Caco-2 (cell line): ENCODE measurements around the gene MMEL1. TPM values are rescaled to one million over a fixed set of nuclear protein-coding genes. Genes with fewer than 3 reads are reported as not detected.

ENCODE experiments used
- BruUV-seq: library from RNA; stranded (reverse); fragments of 400-500 nt; replicated peaks from 2 replicates; lab custom pipeline; 2021; lab: Mats Ljungman, UMichigan
- CTCF ChIA-PET: fragments of 300-600 bp; sonication (Branson Sonifier 250); formaldehyde crosslinking; loops from one replicate; lab custom pipeline; 2022; ENCODE audit warnings: antibody characterized with exemption; lab: Charles Lee
- POLR2A ChIA-PET: fragments of 300-600 bp; sonication (Branson Sonifier 250); formaldehyde crosslinking; loops from one replicate; lab custom pipeline; 2022; ENCODE audit warnings: antibody characterized with exemption; lab: Charles Lee
- DNase-seq, 2 experiments: peaks; one replicate each; pipeline versions ENCODE4 v3.0.0 to v3.0.0-alpha.2; 2020 to 2022
- H3K27me3 ChIP-seq: replicated peaks from 2 replicates; pipeline ENCODE4 v1.6.0; 2011; ENCODE audit warnings: low read length; ENCODE audit not compliant: control insufficient read depth, insufficient read depth
- H3K36me3 ChIP-seq: 2 replicates; pipeline ENCODE4 v1.5.1; 2011; ENCODE audit warnings: low read length; ENCODE audit not compliant: control insufficient read depth, insufficient read depth
- H3K4me1 ChIP-seq: fragments of 250-450 bp; sonication (Bioruptor Pico); 2 replicates; pipeline ENCODE4 v1.5.1; 2020; ENCODE audit warnings: mild to moderate bottlenecking
- H3K4me3 ChIP-seq: 2 replicates; pipeline ENCODE4 v1.5.1; 2011; ENCODE audit warnings: low read depth, mild to moderate bottlenecking, control low read depth, low read length
- H3K9me3 ChIP-seq: fragments of 250-450 bp; sonication (Bioruptor Pico); 2 replicates; pipeline ENCODE4 v1.5.1; 2020; ENCODE audit warnings: mild to moderate bottlenecking, moderate library complexity
- H3K27ac Mint-ChIP-seq: one replicate; pipeline ENCODE4 v1.8.0; 2022; ENCODE audit warnings: mixed read lengths; ENCODE audit not compliant: unreplicated experiment
- H3K27me3 Mint-ChIP-seq: one replicate; pipeline ENCODE4 v1.8.0; 2022; ENCODE audit warnings: mixed read lengths; ENCODE audit not compliant: insufficient read depth, unreplicated experiment
- H3K36me3 Mint-ChIP-seq: one replicate; pipeline ENCODE4 v1.8.0; 2022; ENCODE audit warnings: mild to moderate bottlenecking, mixed read lengths; ENCODE audit not compliant: insufficient read depth, unreplicated experiment
- H3K4me1 Mint-ChIP-seq: one replicate; pipeline ENCODE4 v1.8.0; 2022; ENCODE audit warnings: low read depth, mixed read lengths; ENCODE audit not compliant: unreplicated experiment
- H3K4me3 Mint-ChIP-seq: one replicate; pipeline ENCODE4 v1.8.0; 2022; ENCODE audit warnings: mild to moderate bottlenecking, moderate library complexity, mixed read lengths; ENCODE audit not compliant: unreplicated experiment
- H3K9me3 Mint-ChIP-seq: one replicate; pipeline ENCODE4 v1.8.0; 2022; ENCODE audit warnings: mixed read lengths; ENCODE audit not compliant: unreplicated experiment
- CTCF ChIP-seq, 2 experiments: fragments of 200-600 bp in 1 of 2; IDR thresholded peaks; 1 replicate in 1 of 2; 2 replicates in 1 of 2; pipeline versions ENCODE4 v1.5.1 to v1.8.0; 2011 to 2022; ENCODE audit warnings: antibody characterized with exemption in 1 of 2, control low read depth in 1 of 2, inconsistent platforms in 1 of 2, low read depth in 1 of 2, low read length in 1 of 2, mild to moderate bottlenecking in 1 of 2, moderate library complexity in 1 of 2; ENCODE audit not compliant: insufficient read depth in 1 of 2, severe bottlenecking in 1 of 2, unreplicated experiment in 1 of 2
- intact Hi-C: fragments of 100-400 bp; cut with micrococcal nuclease; formaldehyde crosslinking; loops from one replicate; pipeline ENCODE4 v1.10.0; 2022; ENCODE audit not compliant: unreplicated experiment
- total RNA-seq: library from RNA; stranded (reverse); gene quantifications from 2 replicates; pipeline ENCODE4 v1.2.3, GENCODE V29; 2022

Gene MMEL1
- total RNA-seq, 1 experiment from 2014 or later, result not detected

DNA sequence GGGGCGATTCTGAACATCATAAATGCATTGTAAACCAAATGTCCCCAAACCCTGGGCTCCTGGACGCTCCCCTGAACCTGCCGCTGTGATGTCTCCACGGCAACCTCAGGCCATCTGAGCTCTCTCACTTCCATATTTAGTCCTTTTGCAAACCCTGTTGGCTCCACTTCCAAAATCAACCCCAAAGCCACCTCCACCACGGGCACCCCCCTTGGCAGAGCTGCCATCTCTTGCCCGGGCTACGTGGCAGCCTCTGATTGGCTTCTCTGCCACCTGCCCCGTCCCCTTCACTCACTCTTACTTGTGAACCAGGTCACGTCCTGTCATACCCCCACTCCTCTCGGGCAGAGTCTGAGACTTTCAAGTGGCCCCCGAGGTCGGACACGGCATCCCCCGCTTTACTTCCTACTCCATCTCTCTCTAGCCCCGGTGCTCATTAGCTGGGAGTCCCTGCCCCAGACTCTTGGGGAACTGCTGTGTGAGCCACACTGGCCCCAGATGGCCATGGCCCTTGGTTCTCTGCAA, 30.4 kb downstream of the MMEL1 start:
- Mint-ChIP-seq H3K27me3 (peaks cover 9% of the 10 kb centered on the region), H3K9me3 (no peaks in the 10 kb centered on the region), H3K36me3 (no peaks in the 10 kb centered on the region), H3K27ac (no peak overlapping the region), H3K4me1 (no peaks in the 10 kb centered on the region), H3K4me3 (no peak overlapping the region)
- H3K4me1 ChIP-seq, result no peaks in the 10 kb centered on the region
- CTCF ChIA-PET, result no interaction called here
- H3K4me3 ChIP-seq, result no peak overlapping the region
- no peaks in the 10 kb centered on the region for H3K27me3 ChIP-seq
- intact Hi-C loops, result no loop called here
- H3K36me3 ChIP-seq, result no peaks in the 10 kb centered on the region
- DNase-seq, result no peak
- POLR2A ChIA-PET, result no interaction called here
- no peak for TF ChIP-seq CTCF (IDR thresholded peaks at IDR 0.05; ENCODE audit: insufficient read depth in 1 of 2, low read depth in 1 of 2, low read length in 1 of 2, severe bottlenecking in 1 of 2, unreplicated experiment in 1 of 2)
- no peaks in the 10 kb centered on the region for H3K9me3 ChIP-seq
- no TSS peak for BruUV-seq

DNA sequence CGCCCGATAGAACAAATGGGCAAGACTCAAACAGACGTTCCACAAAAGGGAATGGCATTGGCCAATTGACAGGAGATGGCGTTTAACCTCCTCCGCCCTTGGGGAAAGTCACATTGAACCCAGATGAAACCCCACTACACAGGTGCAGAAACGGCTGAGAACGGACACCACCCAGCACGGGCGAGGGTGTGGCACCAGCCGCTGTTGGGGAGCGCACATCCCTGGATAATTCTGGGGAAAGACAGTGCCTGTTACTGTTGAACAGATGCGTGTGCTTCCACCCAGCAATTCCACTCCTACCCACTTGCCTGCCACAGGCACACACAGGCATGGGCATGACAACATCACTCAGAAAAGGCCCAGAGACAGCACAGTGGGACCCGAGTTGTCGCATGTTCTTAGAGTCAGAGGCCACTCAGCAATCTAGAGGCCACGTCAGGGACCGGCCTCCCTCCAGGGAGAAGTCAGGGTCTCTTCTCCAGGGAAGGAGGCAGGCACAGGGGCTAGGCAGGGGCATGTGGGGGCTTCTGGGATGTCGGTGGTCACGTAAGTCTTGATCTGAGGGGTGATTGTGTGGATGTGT, 31.0 kb downstream of the MMEL1 start:
- intact Hi-C loops, result no loop called here
- Mint-ChIP-seq H3K4me3 (no peak overlapping the region), H3K9me3 (no peaks in the 10 kb centered on the region), H3K27ac (no peak overlapping the region), H3K4me1 (no peaks in the 10 kb centered on the region), H3K36me3 (no peaks in the 10 kb centered on the region), H3K27me3 (peaks cover 11% of the 10 kb centered on the region)
- no peaks in the 10 kb centered on the region for H3K27me3 ChIP-seq
- no peak for TF ChIP-seq CTCF (IDR thresholded peaks at IDR 0.05; ENCODE audit: insufficient read depth in 1 of 2, low read depth in 1 of 2, low read length in 1 of 2, severe bottlenecking in 1 of 2, unreplicated experiment in 1 of 2)
- ChIA-PET CTCF (no interaction called here), POLR2A (no interaction called here)
- BruUV-seq, result no TSS peak
- H3K4me3 ChIP-seq, result no peak overlapping the region
- no peaks in the 10 kb centered on the region for H3K4me1 ChIP-seq
- DNase-seq, result no peak
- no peaks in the 10 kb centered on the region for H3K36me3 ChIP-seq
- no peaks in the 10 kb centered on the region for H3K9me3 ChIP-seq

DNA sequence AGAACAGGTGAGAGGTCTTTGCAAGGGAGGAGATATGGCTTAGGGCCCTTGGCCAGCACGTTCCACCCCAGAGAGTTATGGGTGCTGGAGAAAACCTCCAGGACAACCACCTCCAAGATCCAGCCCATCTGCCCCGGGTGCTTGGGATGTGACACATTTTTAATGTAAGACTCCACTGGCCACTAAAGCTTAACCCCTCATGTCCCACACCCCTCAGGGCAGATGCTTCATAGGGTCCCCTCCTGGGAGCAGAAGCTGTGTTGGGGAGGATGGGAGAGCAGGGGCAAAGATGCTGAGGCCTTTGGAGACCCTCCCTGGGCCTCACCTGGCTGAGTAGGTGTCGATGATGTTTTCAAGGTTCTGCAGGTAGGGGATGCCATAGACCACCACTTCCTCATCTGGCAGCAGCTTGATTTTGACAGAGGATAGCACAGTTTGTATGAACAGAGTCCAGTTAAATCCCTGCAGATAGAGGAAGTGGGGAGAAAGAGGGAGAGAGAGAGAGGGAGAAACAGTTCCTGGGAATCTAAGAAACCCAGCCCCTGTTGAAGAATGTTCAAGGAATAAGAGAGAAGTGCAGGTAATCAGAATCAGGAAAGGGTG, 34.4 kb downstream of the MMEL1 start:
- no peaks in the 10 kb centered on the region for H3K27me3 ChIP-seq
- Mint-ChIP-seq H3K27ac (no peak overlapping the region), H3K27me3 (peaks cover 11% of the 10 kb centered on the region), H3K9me3 (no peaks in the 10 kb centered on the region), H3K36me3 (no peaks in the 10 kb centered on the region), H3K4me3 (no peak overlapping the region), H3K4me1 (no peaks in the 10 kb centered on the region)
- CTCF ChIA-PET, result no interaction called here
- H3K4me3 ChIP-seq, result no peak overlapping the region
- no peaks in the 10 kb centered on the region for H3K4me1 ChIP-seq
- TF ChIP-seq CTCF (IDR thresholded peaks at IDR 0.05; ENCODE audit: insufficient read depth in 1 of 2, low read depth in 1 of 2, low read length in 1 of 2, severe bottlenecking in 1 of 2, unreplicated experiment in 1 of 2), result no peak
- intact Hi-C loops, result no loop called here
- POLR2A ChIA-PET, result no interaction called here
- BruUV-seq, result no TSS peak
- no peaks in the 10 kb centered on the region for H3K36me3 ChIP-seq
- DNase-seq, result no peak
- no peaks in the 10 kb centered on the region for H3K9me3 ChIP-seq
